GM21381 (cell line): ENCODE measurements around the gene IGFBP5.

ENCODE experiments used
- ATAC-seq: cut with Tn5 transposase; IDR thresholded peaks from one replicate; pipeline ENCODE4 v1.9.1; 2021; ENCODE audit warnings: mild to moderate bottlenecking, moderate library complexity; ENCODE audit not compliant: unreplicated experiment

Gene IGFBP5

GRCh38 chr2:216715402-216715974, 20.1 kb upstream of the IGFBP5 start:
- ATAC-seq, result no peak

- ATAC-seq, result no peak
Observed at GRCh38 chr2:216714376-216714775, 19.0 kb upstream of the IGFBP5 start.

- ATAC-seq, result no peak
Observed at GRCh38 chr2:216713691-216714336, 18.5 kb upstream of the IGFBP5 start.

- no peak for ATAC-seq
Observed at GRCh38 chr2:216711348-216711747, 16.0 kb upstream of the IGFBP5 start.

- ATAC-seq, result no peak
Observed at GRCh38 chr2:216710551-216711301, 15.4 kb upstream of the IGFBP5 start.

- ATAC-seq, result no peak
Observed at GRCh38 chr2:216702756-216703155, 7.4 kb upstream of the IGFBP5 start.

GRCh38 chr2:216701544-216701943, 6.2 kb upstream of the IGFBP5 start:
- ATAC-seq, result no peak

- no peak for ATAC-seq
Observed at GRCh38 chr2:216700781-216701180, 5.4 kb upstream of the IGFBP5 start.

- no peak for ATAC-seq
Observed at GRCh38 chr2:216700088-216700567, 4.8 kb upstream of the IGFBP5 start.

- ATAC-seq, result no peak
Observed at GRCh38 chr2:216698895-216699294, 3.5 kb upstream of the IGFBP5 start.

GRCh38 chr2:216698293-216698692, 2.9 kb upstream of the IGFBP5 start:
- no peak for ATAC-seq

GRCh38 chr2:216696751-216697560, 1.6 kb upstream of the IGFBP5 start:
- ATAC-seq, result no peak

- ATAC-seq, result no peak
Observed at GRCh38 chr2:216696321-216696720, 972 bp upstream of the IGFBP5 start.

- no peak for ATAC-seq
Observed at GRCh38 chr2:216694826-216695217, 527 bp downstream of the IGFBP5 start.

GRCh38 chr2:216694082-216694825, 1.1 kb downstream of the IGFBP5 start:
- no peak for ATAC-seq

- no peak for ATAC-seq
Observed at GRCh38 chr2:216693414-216694080, 1.8 kb downstream of the IGFBP5 start.

GRCh38 chr2:216692636-216693413, 2.5 kb downstream of the IGFBP5 start:
- ATAC-seq, result peak; percentile 52

- no peak for ATAC-seq
Observed at GRCh38 chr2:216690853-216691741, 4.3 kb downstream of the IGFBP5 start.
